T-cell (primary cell): ENCODE measurements around the gene SLC9A1. TPM values are rescaled to one million over a fixed set of nuclear protein-coding genes. Genes with fewer than 3 reads are reported as not detected.
A peak's percentile ranks its signal among the peaks of the same experiment; 100 is the strongest.

Source experiments
- ATAC-seq, 4 experiments: fragments of 200-7000 bp in 3 of 4; fragments of 150-1000 bp in 1 of 4; cut with Tn5 transposase; replicated peaks in 1 of 4; 1 replicate in 3 of 4; 2 replicates in 1 of 4; pipeline ENCODE4 v1.10.0; 2021; ENCODE audit warnings: moderate library complexity in 3 of 4, mild to moderate bottlenecking in 2 of 4, moderate number of reproducible peaks in 1 of 4
- CTCF ChIA-PET, 2 donors: fragments of 300-600 bp; sonication (Branson Sonifier 250); formaldehyde crosslinking; loops; one replicate each; lab custom pipeline; 2022; ENCODE audit warnings: antibody characterized with exemption in 2 of 2; lab: Charles Lee
- POLR2A ChIA-PET, 2 donors: fragments of 300-600 bp; sonication (Branson Sonifier 250); formaldehyde crosslinking; loops; one replicate each; lab custom pipeline; 2022; ENCODE audit warnings: antibody characterized with exemption in 2 of 2; lab: Charles Lee
- DNase-seq, 35 experiments: peaks; one replicate each; pipeline versions ENCODE4 v3.0.0 to v3.0.0-alpha.2; 2013 to 2023
- H3K27ac ChIP-seq: one replicate; pipeline ENCODE4 v1.5.1; 2013; ENCODE audit warnings: low read length
- H3K27me3 ChIP-seq, 2 experiments: replicated peaks in 1 of 2; 1 replicate in 1 of 2; 2 replicates in 1 of 2; pipeline versions ENCODE4 v1.6.1 to v1.7.0; 2013; ENCODE audit warnings: low read length in 1 of 2, mixed read lengths in 1 of 2; ENCODE audit not compliant: control insufficient read depth in 2 of 2, insufficient read depth in 2 of 2; ENCODE audit errors: extremely low read depth in 1 of 2
- H3K36me3 ChIP-seq, 2 donors: 1 replicate in 1 of 2; 2 replicates in 1 of 2; pipeline versions ENCODE4 v1.6.1 to v1.7.0; 2013; ENCODE audit warnings: low read length in 1 of 2; ENCODE audit not compliant: control insufficient read depth in 2 of 2, insufficient read depth in 1 of 2; ENCODE audit errors: extremely low read depth in 1 of 2
- H3K4me1 ChIP-seq, 2 experiments: 1 replicate in 1 of 2; 2 replicates in 1 of 2; pipeline versions ENCODE4 v1.6.1 to v1.7.0; 2013; ENCODE audit warnings: low read length in 2 of 2, mixed read lengths in 1 of 2; ENCODE audit not compliant: insufficient read depth in 2 of 2, control insufficient read depth in 1 of 2; ENCODE audit errors: extremely low read depth in 1 of 2
- H3K4me3 ChIP-seq, 2 donors: 1 replicate in 1 of 2; 2 replicates in 1 of 2; pipeline versions ENCODE4 v1.5.1 to v1.7.0; 2013; ENCODE audit warnings: mild to moderate bottlenecking in 2 of 2, low read length in 1 of 2, moderate library complexity in 1 of 2; ENCODE audit not compliant: control insufficient read depth in 1 of 2; ENCODE audit errors: extremely low read depth in 1 of 2
- H3K9me3 ChIP-seq: 2 replicates; pipeline ENCODE4 v1.7.0; 2013
- H3K27ac Mint-ChIP-seq, 2 donors: one replicate each; pipeline ENCODE4 v1.8.0; 2020 to 2021; ENCODE audit warnings: mild to moderate bottlenecking in 2 of 2, mixed read lengths in 2 of 2
- H3K27me3 Mint-ChIP-seq, 2 donors: one replicate each; pipeline ENCODE4 v1.8.0; 2021 to 2022; ENCODE audit warnings: mixed read lengths in 2 of 2
- H3K36me3 Mint-ChIP-seq: one replicate; pipeline ENCODE4 v1.8.0; 2021; ENCODE audit warnings: mixed read lengths
- H3K4me1 Mint-ChIP-seq, 3 donors: one replicate each; pipeline ENCODE4 v1.8.0; 2020 to 2022; ENCODE audit warnings: mixed read lengths in 3 of 3, mild to moderate bottlenecking in 1 of 3
- H3K4me3 Mint-ChIP-seq, 3 donors: one replicate each; pipeline ENCODE4 v1.8.0; 2020 to 2022; ENCODE audit warnings: mild to moderate bottlenecking in 3 of 3, mixed read lengths in 3 of 3, moderate library complexity in 3 of 3
- H3K9me3 Mint-ChIP-seq, 3 donors: one replicate each; pipeline ENCODE4 v1.8.0; 2020 to 2022; ENCODE audit warnings: mixed read lengths in 3 of 3
- WGBS: methylation state at CpG from one replicate; pipeline ENCODE4 v1.1.5; 2013; ENCODE audit warnings: missing lambda C conversion rate; ENCODE audit not compliant: insufficient coverage; 5-methylcytosine and 5-hydroxymethylcytosine counted together
- total RNA-seq, 35 experiments: library from RNA in 6 of 35; stranded (reverse) in 6 of 35; fragments of 120-200 nt in 1 of 35; gene quantifications; one replicate each; pipeline versions ENCODE4 v1.2.1 to v1.2.4 and lab custom pipeline; 2013 to 2026

The SLC9A1 gene
- total RNA-seq, 5 donors from 2014 or later (not counting 1 experiment from before 2014, with no cell fraction given), result 14.6 to 24.4 (median 18.5) TPM

DNA sequence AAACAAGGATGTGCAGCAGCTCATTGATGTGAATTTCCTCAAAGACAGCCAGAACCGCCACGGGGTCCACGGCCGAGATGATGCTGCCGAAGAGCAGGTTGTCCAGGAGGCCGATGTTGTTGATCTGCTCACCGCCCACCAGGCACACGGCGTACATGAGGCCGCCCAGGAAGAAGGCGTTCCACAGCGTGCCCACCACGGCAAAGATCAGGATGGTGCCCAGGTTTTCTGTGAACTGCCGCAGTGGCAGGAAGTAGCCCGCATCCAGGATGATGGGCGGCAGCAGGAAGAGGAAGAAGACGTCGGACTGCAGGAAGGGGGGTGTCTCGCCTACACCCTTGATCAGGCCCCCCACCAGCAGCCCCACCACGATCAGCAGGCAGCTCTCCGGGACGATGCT is 41.1 kb downstream of the SLC9A1 start:
- peak in 2 of 4 experiments; percentile 8 to 9 for ATAC-seq

DNA sequence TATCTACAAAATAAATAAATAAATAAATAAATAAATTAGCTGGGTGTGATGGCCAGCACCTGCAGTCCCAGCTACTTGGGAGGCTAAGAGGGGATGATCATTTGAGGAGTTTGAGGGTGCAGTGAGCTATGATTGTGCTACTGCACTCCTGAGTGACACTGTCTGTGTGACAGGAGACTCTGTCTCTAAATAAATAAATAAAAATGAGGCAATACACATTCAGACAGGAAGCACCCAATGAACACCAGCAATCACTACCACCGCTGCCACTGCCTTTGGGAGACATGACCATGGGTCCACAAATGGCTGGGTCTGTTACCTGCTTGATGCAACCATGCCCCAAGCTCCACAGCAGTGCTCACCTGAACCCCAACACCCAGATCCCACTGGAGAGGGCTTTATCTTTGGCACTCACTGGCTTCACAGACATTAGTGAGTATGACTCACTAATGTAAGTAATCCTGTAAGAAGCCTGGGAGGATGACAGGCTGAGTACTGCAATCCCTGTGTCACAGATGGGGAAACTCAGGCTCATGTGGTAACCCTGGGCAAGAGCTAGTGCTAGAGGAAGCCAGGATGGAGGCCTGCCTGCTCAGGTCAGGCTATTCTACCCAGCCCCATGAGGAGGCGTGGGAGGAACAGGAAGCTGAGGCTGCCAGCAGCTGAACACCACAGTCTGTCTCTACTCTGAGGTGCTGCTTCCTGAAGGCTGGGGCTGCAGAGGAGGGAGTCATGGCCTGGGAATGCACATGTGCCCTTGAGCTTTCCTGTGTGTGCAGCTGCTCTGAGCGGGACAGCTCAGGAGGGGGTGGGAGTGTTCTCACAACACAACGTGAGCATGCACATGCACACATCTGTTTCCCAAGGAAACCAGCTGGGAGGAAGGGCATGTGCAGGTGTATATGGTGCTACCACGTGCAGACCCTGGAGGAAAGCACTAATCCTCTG is 43.0 kb downstream of the SLC9A1 start:
- Mint-ChIP-seq H3K36me3 (no peaks in the 10 kb centered on the region), H3K27me3 (no peaks in the 10 kb centered on the region), H3K27ac (peak overlapping the region; percentile 89 to 95), H3K4me1 (peaks cover 51 to 69% (median 61%) of the 10 kb centered on the region in 3 donors), H3K9me3 (no peaks in the 10 kb centered on the region), H3K4me3 (peak overlapping the region in 2 of 3 donors; percentile 14 to 74)
- ChIA-PET CTCF (interaction anchor here (0.6 to 2.6 kb wide), 15 partner anchors 24 to 659 kb away, joined by 3 to 17 read pairs (median 4); partner anchors contain the start of genes SLC9A1 (in 1 of the 2) and WDTC1 (in 1 of the 2)), POLR2A (interaction anchor here (0.5 to 1.8 kb wide), 3 partner anchors 43 to 266 kb away, joined by 3 to 5 read pairs (median 4); partner anchors contain the start of gene SLC9A1 (in 1 of the 2))
- Histone ChIP-seq H3K36me3 (peaks cover 3 to 4% of the 10 kb centered on the region in 2 donors), H3K27ac (peak overlapping the region; percentile 68), H3K4me3 (peak overlapping the region in 1 of 2 donors; percentile 15), H3K4me1 (peaks cover 42 to 71% of the 10 kb centered on the region in 2 experiments), H3K27me3 (no peaks in the 10 kb centered on the region), H3K9me3 (no peaks in the 10 kb centered on the region)
- DNase-seq (peak; percentile 51 to 81 (median 67)), ATAC-seq (peak; percentile 97 to 100 (median 99))
- WGBS, result 13% methylated on average over 4 of the region's 5 CpGs

More for the DNA sequence above, 41.1 kb downstream of the SLC9A1 start:
- Histone ChIP-seq H3K27ac (peak overlapping the region; percentile 13), H3K36me3 (peaks cover 0 to 4% of the 10 kb centered on the region in 2 donors), H3K9me3 (no peaks in the 10 kb centered on the region), H3K27me3 (no peaks in the 10 kb centered on the region), H3K4me3 (no peak overlapping the region), H3K4me1 (peaks cover 42 to 70% of the 10 kb centered on the region in 2 experiments)
- peaks cover 51 to 66% (median 60%) of the 10 kb centered on the region in 3 donors for H3K4me1 Mint-ChIP-seq
- CTCF ChIA-PET, result no interaction called here
- no peaks in the 10 kb centered on the region for H3K27me3 Mint-ChIP-seq
- POLR2A ChIA-PET, result interaction anchor here in 1 of 2 donors (0.6 kb wide), 1 partner anchor 49 kb away, joined by 4 read pairs; no protein-coding TSS in a partner anchor
- WGBS, result 68% methylated on average over 15 of the region's 22 CpGs
- peak overlapping the region; percentile 49 to 74 (median 61) for H3K4me3 Mint-ChIP-seq
- H3K9me3 Mint-ChIP-seq, result no peaks in the 10 kb centered on the region
- no peaks in the 10 kb centered on the region for H3K36me3 Mint-ChIP-seq
- peak overlapping the region; percentile 80 to 89 for H3K27ac Mint-ChIP-seq
- peak in 1 of 35 experiments; percentile 33 for DNase-seq

DNA sequence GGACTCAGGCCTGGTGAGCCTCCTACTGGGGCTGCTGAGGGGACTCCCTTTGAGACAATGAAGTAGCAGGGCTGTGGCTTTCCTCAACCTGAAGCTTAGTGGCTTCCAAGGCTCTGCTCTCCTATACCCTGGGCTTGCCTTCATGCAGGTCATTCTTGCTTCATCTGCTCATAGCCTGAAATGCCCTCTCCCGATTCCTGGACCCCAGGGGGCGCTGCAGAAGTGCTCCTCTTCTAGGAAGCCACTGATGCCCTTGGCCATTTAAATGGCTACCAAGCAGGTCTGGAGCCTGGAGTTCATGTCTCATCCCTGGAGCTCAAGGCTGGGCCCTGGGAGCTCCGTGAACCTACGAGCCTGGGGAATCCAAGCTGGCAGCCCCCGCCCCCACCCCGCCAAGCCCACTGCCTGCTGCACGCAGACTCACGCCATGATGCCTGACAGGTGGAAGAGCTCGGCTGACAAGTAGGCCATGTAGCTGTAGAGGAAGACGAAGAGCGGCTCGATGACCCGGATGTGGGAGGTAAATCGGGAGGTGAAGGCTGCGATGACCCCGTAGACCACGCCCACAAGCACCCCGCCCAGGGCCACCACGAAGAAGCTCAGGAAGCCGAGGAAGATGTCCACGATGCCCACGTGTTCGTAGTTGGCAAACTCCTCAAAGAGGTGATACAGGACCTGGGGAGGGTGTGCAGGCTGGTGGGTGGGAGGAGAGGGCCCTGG is 45.7 kb downstream of the SLC9A1 start:
- Mint-ChIP-seq H3K4me1 (peaks cover 27 to 54% (median 38%) of the 10 kb centered on the region in 3 donors), H3K27ac (peak overlapping the region in 1 of 2 donors; percentile 34), H3K4me3 (no peak overlapping the region), H3K9me3 (no peaks in the 10 kb centered on the region), H3K27me3 (no peaks in the 10 kb centered on the region), H3K36me3 (peaks cover 4% of the 10 kb centered on the region)
- H3K4me1 ChIP-seq, result peaks cover 26 to 56% of the 10 kb centered on the region in 2 experiments
- H3K27me3 ChIP-seq, result no peaks in the 10 kb centered on the region
- 87% methylated on average over 23 of the region's 23 CpGs for WGBS
- ChIA-PET CTCF (interaction anchor here in 1 of 2 donors (0.5 to 1.4 kb wide), 5 partner anchors 15 to 494 kb away, joined by 3 to 8 read pairs (median 5); partner anchors contain the start of gene AHDC1), POLR2A (interaction anchor here in 1 of 2 donors (0.6 kb wide), 2 partner anchors 32 to 240 kb away, joined by 3 to 6 read pairs; no protein-coding TSS in a partner anchor)
- ATAC-seq (no peak), DNase-seq (peak in 4 of 35 experiments; percentile 6 to 33 (median 18))
- H3K27ac ChIP-seq, result no peak overlapping the region
- H3K4me3 ChIP-seq, result no peak overlapping the region
- H3K9me3 ChIP-seq, result no peaks in the 10 kb centered on the region
- peaks cover 3 to 17% of the 10 kb centered on the region in 2 donors for H3K36me3 ChIP-seq

DNA sequence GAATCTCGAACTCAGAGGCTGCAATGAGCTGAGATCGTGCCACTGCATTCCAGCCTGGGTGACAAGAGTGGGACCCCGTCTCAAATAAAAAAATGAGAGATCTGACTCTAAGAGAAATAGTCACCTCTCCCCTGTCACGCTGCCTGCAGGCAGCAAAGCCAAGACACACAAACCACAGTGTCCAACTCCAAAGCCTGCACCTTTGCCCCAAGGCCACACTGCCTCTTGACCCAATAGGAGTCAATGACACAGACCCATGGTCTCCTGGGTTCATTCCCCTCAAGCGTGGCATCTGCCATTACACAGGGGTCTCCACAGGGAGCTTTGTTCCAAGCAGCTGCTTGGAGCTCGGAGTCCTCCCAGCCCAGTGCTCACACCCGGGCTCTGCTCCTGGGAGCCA is 46.3 kb downstream of the SLC9A1 start:
- no peaks in the 10 kb centered on the region for H3K27me3 Mint-ChIP-seq
- no peaks in the 10 kb centered on the region for H3K9me3 Mint-ChIP-seq
- WGBS, result 94% methylated on average over 5 of the region's 7 CpGs
- H3K36me3 Mint-ChIP-seq, result peaks cover 4% of the 10 kb centered on the region
- Histone ChIP-seq H3K4me3 (no peak overlapping the region), H3K9me3 (no peaks in the 10 kb centered on the region), H3K36me3 (peaks cover 3 to 20% of the 10 kb centered on the region in 2 donors), H3K4me1 (peaks cover 22 to 49% of the 10 kb centered on the region in 2 experiments), H3K27me3 (no peaks in the 10 kb centered on the region), H3K27ac (no peak overlapping the region)
- no peak overlapping the region for H3K27ac Mint-ChIP-seq
- DNase-seq (no peak), ATAC-seq (no peak)
- H3K4me1 Mint-ChIP-seq, result peaks cover 20 to 47% (median 31%) of the 10 kb centered on the region in 3 donors
- H3K4me3 Mint-ChIP-seq, result no peak overlapping the region
- CTCF ChIA-PET, result interaction anchor here in 1 of 2 donors (0.5 to 1.4 kb wide), 4 partner anchors 15 to 495 kb away, joined by 3 to 8 read pairs (median 4); partner anchors contain the start of gene AHDC1
- POLR2A ChIA-PET, result interaction anchor here in 1 of 2 donors (0.6 kb wide), 1 partner anchor 241 kb away, joined by 6 read pairs; no protein-coding TSS in a partner anchor

DNA sequence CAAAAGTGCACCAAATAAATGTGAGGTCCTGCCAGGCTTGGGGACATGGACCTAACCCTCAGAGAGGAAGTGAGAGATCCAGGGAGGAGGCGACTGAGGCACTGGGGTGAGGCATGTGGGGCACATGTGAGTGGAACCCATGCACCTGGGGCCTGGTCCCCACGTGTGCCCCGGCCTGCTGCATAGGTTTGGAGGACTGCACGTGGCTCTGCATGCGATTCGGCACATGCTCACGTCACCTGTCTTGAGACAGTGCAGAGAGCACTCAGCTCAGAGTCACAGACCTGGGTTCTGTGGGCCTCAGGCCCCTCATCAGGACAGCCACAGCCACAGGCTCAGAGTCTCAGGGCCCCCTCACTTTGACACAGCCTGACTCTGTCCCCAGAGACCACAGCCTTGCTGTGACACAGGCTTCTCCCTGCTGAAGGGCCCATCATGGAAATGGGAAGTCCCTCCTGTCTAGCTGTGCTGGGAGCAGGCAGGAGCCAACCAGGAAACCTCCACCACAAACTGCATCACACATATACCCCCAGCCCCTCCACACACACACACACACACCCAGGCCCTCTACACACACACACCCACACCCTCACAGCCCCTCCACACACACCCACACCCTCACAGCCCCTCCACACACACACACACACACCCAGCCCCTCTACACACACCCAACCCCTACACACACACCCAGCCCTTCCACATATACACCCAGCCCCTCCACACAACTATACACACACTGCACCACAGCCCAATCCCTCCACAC is 48.2 kb downstream of the SLC9A1 start:
- peaks cover 6 to 27% of the 10 kb centered on the region in 2 donors for H3K36me3 ChIP-seq
- ChIA-PET POLR2A (no interaction called here), CTCF (no interaction called here)
- 91% methylated on average over 7 of the region's 7 CpGs for WGBS
- DNase-seq (no peak), ATAC-seq (no peak)
- no peaks in the 10 kb centered on the region for H3K27me3 ChIP-seq
- H3K4me1 ChIP-seq, result peaks cover 6 to 38% of the 10 kb centered on the region in 2 experiments
- Mint-ChIP-seq H3K9me3 (no peaks in the 10 kb centered on the region), H3K4me3 (no peak overlapping the region), H3K27ac (no peak overlapping the region), H3K4me1 (peaks cover 5 to 32% (median 23%) of the 10 kb centered on the region in 3 donors), H3K36me3 (peaks cover 4% of the 10 kb centered on the region), H3K27me3 (no peaks in the 10 kb centered on the region)
- H3K4me3 ChIP-seq, result no peak overlapping the region
- no peak overlapping the region for H3K27ac ChIP-seq
- H3K9me3 ChIP-seq, result no peaks in the 10 kb centered on the region
